Small intestine (tissue), 7 donors: ENCODE measurements around the gene CLIC3. TPM values are rescaled to one million over a fixed set of nuclear protein-coding genes. Genes with fewer than 3 reads are reported as not detected.
"Not testable (repeated sequence)": the region's sequence is repeated elsewhere in the genome, so short reads cannot be mapped to it uniquely, and the experiment has no call there.

ENCODE experiments used
- DNase-seq, 2 donors: peaks; one replicate each; pipeline versions ENCODE4 v3.0.0 to v3.0.0-alpha.2; 2013
- FAIRE-seq: peaks from 2 replicates; lab custom pipeline; 2012; peaks lifted over from hg19 to GRCh38; lab: Jason Lieb, UNC
- H3K27ac ChIP-seq, 3 donors: one replicate each; pipeline ENCODE4 v1.5.1; 2013; ENCODE audit warnings: low read length in 2 of 3, mild to moderate bottlenecking in 2 of 3, control low read depth in 1 of 3, inconsistent platforms in 1 of 3, low read depth in 1 of 3, moderate library complexity in 1 of 3
- H3K27me3 ChIP-seq, 3 donors: one replicate each; pipeline ENCODE4 v1.6.1; 2013; ENCODE audit warnings: low read length in 3 of 3, inconsistent platforms in 1 of 3; ENCODE audit not compliant: control insufficient read depth in 3 of 3, insufficient read depth in 3 of 3
- H3K36me3 ChIP-seq, 3 donors: one replicate each; pipeline ENCODE4 v1.6.1; 2013; ENCODE audit warnings: low read length in 3 of 3, inconsistent platforms in 1 of 3, low read depth in 1 of 3, mild to moderate bottlenecking in 1 of 3, moderate library complexity in 1 of 3; ENCODE audit not compliant: control insufficient read depth in 3 of 3, insufficient read depth in 2 of 3
- H3K4me1 ChIP-seq, 3 donors: one replicate each; pipeline ENCODE4 v1.6.1; 2013; ENCODE audit warnings: low read length in 2 of 3, inconsistent platforms in 1 of 3, low read depth in 1 of 3, mild to moderate bottlenecking in 1 of 3, moderate library complexity in 1 of 3; ENCODE audit not compliant: control insufficient read depth in 3 of 3, insufficient read depth in 2 of 3
- H3K4me3 ChIP-seq, 3 donors: one replicate each; pipeline ENCODE4 v1.5.1; 2013; ENCODE audit warnings: low read length in 3 of 3, control low read depth in 1 of 3, inconsistent platforms in 1 of 3, low read depth in 1 of 3, mild to moderate bottlenecking in 1 of 3, moderate library complexity in 1 of 3
- H3K9me3 ChIP-seq, 2 donors: one replicate each; pipeline ENCODE4 v1.6.1; 2013; ENCODE audit warnings: low read depth in 1 of 2, low read length in 1 of 2; ENCODE audit not compliant: control insufficient read depth in 2 of 2, insufficient read depth in 1 of 2
- WGBS, 3 donors: extraction: QIAGEN DNeasy Blood & Tissue Kit; methylation state at CpG; one replicate each; pipeline ENCODE4 v1.1.7; 2013; 5-methylcytosine and 5-hydroxymethylcytosine counted together
- polyA plus RNA-seq, 4 donors: library from polyadenylated mRNA; stranded (reverse) in 3 of 4; unstranded in 1 of 4; fragments of 200-250 nt in 3 of 4; fragments of 120-200 nt in 1 of 4; gene quantifications; one replicate each; pipeline versions ENCODE4 v1.2.1 to v1.2.3, GENCODE V29; 2013
- donor health status: healthy with polysubstance abuse.
- donor health status: control.
- donor health status: control.
- donor health status: Bipolar disorder and iron deficiency.
- donor health status: healthy.

CLIC3 gene
- polyA plus RNA-seq, 4 donors = 0.81 to 6.2 (median 1.4) TPM; not detected in 1

DNA sequence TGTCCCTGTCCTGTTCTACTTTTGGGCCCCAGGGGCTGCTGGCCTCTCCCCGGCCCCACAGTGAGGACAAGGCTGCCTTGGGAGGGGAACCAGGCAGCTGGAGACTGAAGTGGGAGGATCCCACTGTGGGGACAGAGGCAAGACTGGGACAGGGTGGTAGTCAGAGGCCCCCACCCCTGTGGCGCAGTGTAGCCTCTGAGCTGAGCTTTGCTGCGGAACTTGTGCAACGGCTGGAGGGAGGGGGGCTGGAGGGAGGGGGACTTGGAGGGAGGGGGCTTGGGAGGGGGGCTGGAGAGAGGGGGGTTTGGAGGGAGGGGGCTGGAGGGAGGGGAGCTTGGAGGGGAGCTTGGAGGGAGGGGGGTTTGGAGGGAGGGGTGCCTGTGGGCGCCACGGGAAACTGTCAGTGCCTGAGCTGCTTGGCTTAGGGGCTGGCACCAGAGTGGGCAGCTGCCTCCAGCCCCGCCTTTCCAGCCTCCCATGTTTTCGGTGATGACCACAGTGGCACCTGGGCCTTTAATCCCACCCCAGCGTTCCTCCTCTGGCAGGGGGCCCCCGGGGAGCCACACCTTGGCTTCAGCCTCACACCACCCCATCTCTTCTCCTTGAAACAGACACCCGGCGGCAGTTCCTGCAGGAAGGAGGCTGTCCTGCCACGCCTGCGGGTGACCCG, 37.8 kb upstream of the CLIC3 start:
- no peak overlapping the region for H3K4me3 ChIP-seq
- DNase-seq (no peak), FAIRE-seq (no peak)
- 19 to 36% (median 34%) methylated on average over 13 to 15 of the region's 15 CpGs for WGBS, 3 donors
- H3K4me1 ChIP-seq = peaks cover 0 to 45% (median 0%) of the 10 kb centered on the region in 3 donors
- peaks cover 0 to 2% (median 0%) of the 10 kb centered on the region in 3 donors for H3K27me3 ChIP-seq
- peaks cover 0 to 8% (median 0%) of the 10 kb centered on the region in 3 donors for H3K36me3 ChIP-seq
- H3K9me3 ChIP-seq = no peaks in the 10 kb centered on the region
- no peak overlapping the region for H3K27ac ChIP-seq

DNA sequence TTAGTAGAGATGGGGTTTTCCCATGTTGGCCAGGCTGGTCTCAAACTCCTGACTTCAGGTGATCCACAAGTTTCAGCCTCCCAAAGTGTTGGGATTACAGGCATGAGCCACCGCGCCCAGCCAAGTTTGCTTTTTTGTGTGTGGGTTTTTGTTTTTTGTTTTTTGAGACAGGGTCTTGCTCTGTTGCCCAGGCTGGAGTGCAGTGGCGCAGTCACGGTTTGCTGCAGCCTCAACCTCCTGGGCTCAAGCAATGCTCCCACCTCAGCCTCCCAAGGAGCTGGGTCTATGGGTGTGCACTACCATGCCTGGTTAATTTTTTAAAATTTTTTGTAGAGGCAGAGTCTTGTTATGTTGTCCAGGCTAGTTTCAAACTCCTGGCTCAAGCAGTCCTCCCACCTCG, 37.1 kb upstream of the CLIC3 start:
- peaks cover 0 to 52% (median 0%) of the 10 kb centered on the region in 3 donors for H3K4me1 ChIP-seq
- H3K9me3 ChIP-seq, H3K36me3 ChIP-seq, H3K4me3 ChIP-seq, FAIRE-seq, H3K27me3 ChIP-seq, H3K27ac ChIP-seq, DNase-seq: not testable (repeated sequence)
- 88 to 92% (median 90%) methylated on average over 5 of the region's 5 CpGs for WGBS, 3 donors

- peaks cover 0 to 2% (median 0%) of the 10 kb centered on the region in 3 donors for H3K36me3 ChIP-seq
- H3K4me1 ChIP-seq = peaks cover 0 to 54% (median 0%) of the 10 kb centered on the region in 3 donors
- DNase-seq = no peak
- FAIRE-seq = no peak
- H3K27ac ChIP-seq = no peak overlapping the region
- H3K27me3 ChIP-seq = peaks cover 0 to 6% (median 0%) of the 10 kb centered on the region in 3 donors
- H3K4me3 ChIP-seq = no peak overlapping the region
- no peaks in the 10 kb centered on the region for H3K9me3 ChIP-seq
- WGBS, 3 donors = 67 to 75% (median 71%) methylated on average over 9 to 10 of the region's 10 CpGs
Observed at GRCh38 chr9:137032858-137033257, 36.5 kb upstream of the CLIC3 start.

DNA sequence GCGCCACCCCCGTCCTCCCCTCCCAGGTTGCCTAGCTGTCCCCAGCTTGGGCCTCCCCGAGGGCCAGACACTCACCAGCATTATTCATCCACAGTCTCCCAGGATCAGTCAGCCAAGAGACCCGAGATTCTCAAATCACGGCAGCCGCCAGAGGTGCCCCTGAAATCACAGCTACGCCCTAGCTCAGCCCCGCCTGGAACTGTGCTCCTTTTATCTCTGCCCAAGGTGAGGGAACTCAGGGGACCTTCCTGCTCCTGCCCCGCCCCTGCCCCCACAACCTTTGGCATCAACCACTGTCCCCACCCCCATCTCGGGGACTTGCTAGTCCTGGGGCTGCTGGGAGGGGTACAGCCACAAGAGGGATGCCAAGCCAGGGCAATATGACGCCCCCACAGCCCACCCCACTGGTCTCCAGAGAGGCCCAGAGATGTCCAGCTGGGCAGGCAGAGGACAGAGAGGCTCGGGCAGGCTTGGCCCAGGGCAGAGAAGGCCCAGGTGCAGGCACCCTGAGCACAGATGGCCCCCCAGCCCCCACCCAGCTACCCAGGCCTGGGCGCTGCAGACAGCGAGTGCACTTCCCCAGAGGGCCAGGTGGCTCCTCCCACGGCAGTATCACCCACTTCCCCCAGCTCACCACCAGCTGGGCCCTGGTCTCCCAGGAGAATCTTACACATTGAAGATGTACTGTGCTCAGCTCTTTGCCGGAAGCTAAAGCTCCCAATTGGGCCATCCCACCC, 35.7 kb upstream of the CLIC3 start, which contains the start of gene FUT7:
Gene FUT7 (minus strand): TSS at position 185 of the 737 bp plus-strand sequence. CDS start 97 bp downstream, at position 88.
- H3K4me1 ChIP-seq = peaks cover 0 to 60% (median 0%) of the 10 kb centered on the region in 3 donors
- DNase-seq = peak; percentile 57 to 67

DNA sequence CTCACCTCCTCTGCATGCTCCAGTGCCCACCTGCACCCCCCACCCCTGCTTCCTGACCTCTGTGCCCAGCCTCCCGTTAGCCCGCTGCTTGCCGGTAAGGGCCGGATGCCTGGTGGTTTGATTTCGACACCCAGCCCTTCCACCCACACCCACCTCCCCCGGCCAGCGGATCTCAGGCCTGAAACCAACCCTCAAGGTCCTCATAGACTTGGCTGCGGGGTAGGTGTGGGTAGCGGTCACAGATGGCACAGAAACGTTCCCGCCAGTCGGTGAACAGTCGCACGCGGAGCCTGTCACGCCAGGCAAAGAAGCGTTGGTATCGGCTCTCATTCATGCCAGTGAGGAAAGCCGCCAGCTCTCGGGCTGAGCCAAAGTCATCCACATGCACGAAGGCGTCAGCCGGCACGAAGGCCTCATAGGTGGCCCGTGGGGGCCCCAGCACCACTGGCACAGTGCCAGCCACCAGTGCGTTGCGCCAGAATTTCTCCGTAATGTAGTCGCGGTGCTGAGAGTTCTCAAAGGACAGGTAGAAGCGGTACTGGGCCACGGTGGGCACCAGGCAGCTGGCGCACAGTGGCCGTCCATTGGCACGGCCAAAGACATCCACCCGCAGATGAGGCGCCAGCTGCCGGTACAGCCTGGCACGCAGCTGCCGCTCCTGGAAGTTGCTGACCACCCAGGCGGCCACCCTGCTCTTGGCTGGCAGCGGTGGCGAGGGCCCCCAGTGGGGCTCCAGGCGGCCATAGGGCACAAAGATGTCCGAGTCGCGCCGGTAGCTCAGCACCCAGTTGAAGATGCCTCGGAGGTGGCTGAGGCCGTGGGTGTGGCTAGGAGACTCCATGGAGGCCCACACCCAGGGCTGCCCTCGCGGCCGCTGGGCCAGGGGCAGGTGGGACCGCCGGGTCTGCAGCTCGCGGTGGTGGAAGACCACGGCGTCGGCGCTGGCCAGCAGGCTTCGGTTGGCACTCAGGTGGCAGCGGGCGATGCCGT, 34.5 kb upstream of the CLIC3 start:
- H3K27ac ChIP-seq = no peak overlapping the region
- H3K4me3 ChIP-seq = no peak overlapping the region
- H3K27me3 ChIP-seq = peaks cover 0 to 10% (median 0%) of the 10 kb centered on the region in 3 donors
- WGBS, 3 donors = 66 to 80% (median 74%) methylated on average over 62 to 65 of the region's 65 CpGs
- peaks cover 0 to 67% (median 0%) of the 10 kb centered on the region in 3 donors for H3K4me1 ChIP-seq
- FAIRE-seq (no peak), DNase-seq (no peak)
- no peaks in the 10 kb centered on the region for H3K9me3 ChIP-seq
- H3K36me3 ChIP-seq = no peaks in the 10 kb centered on the region

More for the DNA sequence above, 35.7 kb upstream of the CLIC3 start, which contains the start of gene FUT7:
- Histone ChIP-seq H3K9me3 (no peaks in the 10 kb centered on the region), H3K27me3 (peaks cover 0 to 9% (median 0%) of the 10 kb centered on the region in 3 donors), H3K27ac (peak within 1 kb of the TSS in 1 of 3 donors; percentile 6), H3K36me3 (no peaks in the 10 kb centered on the region), H3K4me3 (no peak within 1 kb of the TSS)
- WGBS, 3 donors = 34 to 43% (median 40%) methylated on average over 14 to 16 of the region's 16 CpGs
- FAIRE-seq = no peak

DNA sequence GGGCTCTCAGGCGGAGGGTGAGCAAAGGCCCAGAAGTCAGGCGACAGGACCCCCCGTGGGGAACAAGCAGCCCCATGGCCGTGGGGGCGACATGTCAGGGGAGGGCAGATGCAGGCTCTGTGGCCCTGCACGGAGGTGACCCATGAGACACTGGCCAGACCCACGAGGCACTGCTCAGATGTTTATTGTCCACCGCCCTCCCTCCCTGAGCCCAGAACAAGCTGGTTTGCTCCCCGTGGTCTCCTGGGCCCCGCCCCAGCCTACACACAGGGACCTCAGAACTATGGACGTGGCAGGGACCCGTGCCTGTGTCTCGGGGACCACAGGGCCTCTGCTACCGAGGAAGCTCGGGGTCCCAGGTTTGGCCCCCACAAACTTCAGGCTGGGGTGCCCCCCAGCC, 33.6 kb upstream of the CLIC3 start:
- Histone ChIP-seq H3K36me3 (no peaks in the 10 kb centered on the region), H3K4me3 (no peak overlapping the region), H3K27ac (no peak overlapping the region), H3K4me1 (peaks cover 0 to 63% (median 0%) of the 10 kb centered on the region in 3 donors), H3K27me3 (peaks cover 0 to 10% (median 0%) of the 10 kb centered on the region in 3 donors), H3K9me3 (no peaks in the 10 kb centered on the region)
- DNase-seq (no peak), FAIRE-seq (no peak)
- 59 to 65% (median 64%) methylated on average over 12 to 15 of the region's 15 CpGs for WGBS, 3 donors

DNA sequence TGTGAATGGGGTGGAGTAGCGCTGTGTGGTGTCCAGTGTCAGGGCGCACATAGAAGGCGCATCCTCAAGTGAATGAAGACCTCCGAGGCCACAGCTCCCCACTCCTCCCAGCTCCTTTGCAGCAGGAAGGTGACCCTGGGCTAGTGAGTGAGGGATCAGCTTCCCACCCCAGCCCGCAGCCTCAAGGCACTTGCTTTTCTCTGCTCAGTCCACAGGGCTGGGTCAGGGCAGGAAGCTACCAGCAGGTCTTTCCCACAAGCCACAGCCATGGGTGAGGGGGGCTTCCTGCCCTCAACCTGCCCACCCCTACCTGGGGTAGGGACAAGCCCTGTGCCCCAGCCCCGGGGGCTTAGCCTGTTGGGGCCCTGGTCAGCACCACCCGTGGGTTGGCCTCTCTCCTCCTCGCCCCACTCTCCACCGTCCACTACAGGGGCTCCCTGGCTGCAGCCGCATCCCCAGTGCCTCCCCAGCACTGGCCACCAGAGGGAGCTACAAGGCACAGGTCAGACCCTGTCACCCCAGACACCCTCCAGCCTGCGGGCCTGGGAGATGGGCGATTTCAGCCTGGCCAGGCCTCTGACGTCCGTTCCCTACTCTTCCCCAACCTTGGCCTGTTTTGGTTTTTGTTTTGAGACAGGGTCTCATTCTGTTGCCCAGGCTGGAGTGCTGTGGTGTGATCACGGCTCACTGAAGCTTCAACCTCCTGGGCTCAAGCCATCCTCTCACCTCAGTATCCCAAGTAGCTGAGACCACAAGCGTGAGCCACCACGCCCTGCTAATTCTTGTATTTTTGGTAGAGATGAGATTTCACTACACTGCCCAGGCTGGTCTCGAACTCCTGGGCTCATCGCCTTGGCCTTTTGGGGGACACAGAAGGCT, 32.9 kb upstream of the CLIC3 start:
- Histone ChIP-seq H3K36me3 (no peaks in the 10 kb centered on the region), H3K4me3 (peak overlapping the region in 2 of 3 donors; percentile 35 to 64), H3K27ac (no peak overlapping the region), H3K27me3 (peaks cover 0 to 10% (median 0%) of the 10 kb centered on the region in 3 donors), H3K4me1 (peaks cover 0 to 56% (median 0%) of the 10 kb centered on the region in 3 donors), H3K9me3 (no peaks in the 10 kb centered on the region)
- peak; percentile 60 to 80 for DNase-seq
- no peak for FAIRE-seq
- 18 to 27% (median 25%) methylated on average over 17 to 19 of the region's 19 CpGs for WGBS, 3 donors
